ENCODE results near the gene HIVEP3. TPM values are rescaled to one million over a fixed set of nuclear protein-coding genes. Genes with fewer than 3 reads are reported as not detected.

Gene HIVEP3
- total RNA-seq, 5 donors from 2014 or later (not counting 1 experiment from before 2014, with no cell fraction given) = 7.0 to 15.3 (median 8.8) TPM

DNA sequence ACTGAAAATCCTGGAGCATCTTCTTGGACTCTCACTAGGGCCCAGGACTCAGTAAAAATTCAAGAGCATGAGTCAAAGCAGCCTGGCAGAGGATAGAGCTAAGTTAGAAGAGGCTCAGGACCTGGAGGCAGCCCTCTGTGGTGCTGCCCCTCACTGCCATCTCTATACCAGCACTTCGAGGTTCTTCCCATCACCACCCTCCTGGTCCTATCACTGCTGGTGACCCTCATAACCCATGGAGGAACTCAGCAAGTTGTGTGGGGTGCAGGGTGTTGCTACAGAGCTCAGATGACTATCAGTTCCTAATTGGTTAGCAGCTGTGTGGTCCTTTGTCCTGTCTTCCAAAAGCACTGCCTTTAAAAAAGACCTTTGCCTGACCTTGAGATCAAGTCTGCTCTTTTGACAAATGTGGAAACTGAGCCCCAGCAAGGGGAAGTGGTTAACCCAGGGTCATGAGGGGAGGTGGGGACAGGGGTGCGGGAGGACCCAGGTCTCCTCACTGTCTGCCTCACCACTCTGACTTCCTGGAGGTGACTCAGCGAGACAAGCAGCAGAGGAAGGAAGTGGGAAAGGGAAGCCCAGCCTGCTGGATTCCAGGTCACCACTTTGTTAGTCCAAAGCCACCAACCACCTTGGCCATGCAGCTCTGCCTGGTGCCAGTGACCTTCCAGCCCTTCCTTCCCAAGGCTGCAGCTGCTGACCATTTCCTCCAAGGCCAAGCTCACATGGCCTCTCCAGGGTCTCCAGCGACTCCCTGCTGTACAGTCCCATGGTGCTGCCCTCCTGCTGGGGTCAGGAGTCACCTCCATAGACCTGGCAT lies 234.8 kb downstream of the HIVEP3 start:
- POLR2A ChIA-PET = interaction anchor here in 1 of 2 donors (0.6 kb wide), 1 partner anchor 1046 kb away, joined by 3 read pairs; no protein-coding TSS in a partner anchor
- Mint-ChIP-seq H3K9me3 (no peaks in the 10 kb centered on the region), H3K36me3 (no peaks in the 10 kb centered on the region), H3K27ac (peak overlapping the region; percentile 61 to 80), H3K4me3 (peak overlapping the region in 1 of 3 donors; percentile 44), H3K27me3 (no peaks in the 10 kb centered on the region), H3K4me1 (peaks cover 58 to 74% (median 68%) of the 10 kb centered on the region in 3 donors)
- no peaks in the 10 kb centered on the region for H3K9me3 ChIP-seq
- H3K4me1 ChIP-seq (ENCODE audit: control insufficient read depth in 1 of 2, extremely low read depth in 1 of 2, insufficient read depth in 2 of 2, low read length in 2 of 2) = peaks cover 16 to 66% of the 10 kb centered on the region in 2 experiments
- peak in 2 of 35 experiments; percentile 32 to 41 for DNase-seq
- peak overlapping the region; percentile 10 for H3K27ac ChIP-seq (ENCODE audit: low read length)
- no CpG with 5 or more reads among the region's 4 CpGs for WGBS (ENCODE audit: insufficient coverage)
- CTCF ChIA-PET = interaction anchor here in 1 of 2 donors (0.7 kb wide), 1 partner anchor 10 kb away, joined by 3 read pairs; no protein-coding TSS in a partner anchor
- H3K4me3 ChIP-seq (ENCODE audit: control insufficient read depth in 1 of 2, extremely low read depth in 1 of 2, low read length in 1 of 2) = no peak overlapping the region
- ATAC-seq (replicated peaks in 1 of 4) = peak; percentile 55 to 82 (median 68)
- no peaks in the 10 kb centered on the region for H3K27me3 ChIP-seq (replicated peaks in 1 of 2; ENCODE audit: control insufficient read depth in 2 of 2, extremely low read depth in 1 of 2, insufficient read depth in 2 of 2, low read length in 1 of 2)
- no peaks in the 10 kb centered on the region for H3K36me3 ChIP-seq (ENCODE audit: control insufficient read depth in 2 of 2, extremely low read depth in 1 of 2, insufficient read depth in 1 of 2, low read length in 1 of 2)

DNA sequence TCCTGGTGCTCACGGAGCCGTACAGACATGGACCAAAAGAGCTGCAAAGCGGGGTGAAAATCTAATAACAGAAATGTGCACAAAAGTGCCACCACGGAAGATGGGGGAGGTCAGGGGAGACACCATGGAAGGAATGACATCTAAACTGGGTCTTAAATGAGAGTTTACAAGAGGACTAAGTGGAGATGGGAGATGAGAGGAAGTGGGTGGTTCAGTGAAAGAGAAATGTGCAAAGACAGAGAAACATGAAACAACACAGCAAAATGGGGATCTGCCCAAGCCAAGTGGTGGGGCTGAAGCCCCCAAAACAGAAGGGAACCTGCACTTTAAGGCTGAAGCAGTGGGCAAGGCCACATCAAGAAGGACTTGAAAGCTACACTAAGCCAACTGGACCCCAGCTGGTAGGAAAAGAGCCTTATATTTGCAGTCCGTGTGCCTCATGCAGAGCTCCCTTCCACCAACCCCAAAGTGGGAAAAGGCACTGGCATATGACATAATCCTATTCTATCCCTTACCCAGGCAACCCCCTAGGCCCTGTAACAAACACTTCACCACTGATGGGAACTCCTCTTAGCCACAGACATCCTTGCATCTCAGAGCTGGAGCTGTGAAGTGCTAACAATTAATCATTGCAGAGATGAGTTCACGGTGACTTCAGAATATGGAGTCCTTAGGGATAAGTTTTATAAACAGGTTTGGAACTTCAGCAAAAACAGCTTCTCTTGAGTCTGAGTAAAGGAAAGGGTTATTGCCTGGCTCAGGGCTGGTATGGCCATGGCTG lies 235.7 kb downstream of the HIVEP3 start:
- H3K4me3 ChIP-seq (ENCODE audit: control insufficient read depth in 1 of 2, extremely low read depth in 1 of 2, low read length in 1 of 2) = peak overlapping the region in 1 of 2 donors; percentile 27
- Mint-ChIP-seq H3K4me3 (peak overlapping the region in 2 of 3 donors; percentile 1 to 44), H3K27me3 (no peaks in the 10 kb centered on the region), H3K36me3 (no peaks in the 10 kb centered on the region), H3K27ac (peak overlapping the region in 1 of 2 donors; percentile 45), H3K9me3 (no peaks in the 10 kb centered on the region), H3K4me1 (peaks cover 66 to 82% (median 76%) of the 10 kb centered on the region in 3 donors)
- no peak for ATAC-seq (replicated peaks in 1 of 4)
- WGBS (ENCODE audit: insufficient coverage) = 68% methylated on average over 6 of the region's 6 CpGs
- H3K27me3 ChIP-seq (replicated peaks in 1 of 2; ENCODE audit: control insufficient read depth in 2 of 2, extremely low read depth in 1 of 2, insufficient read depth in 2 of 2, low read length in 1 of 2) = no peaks in the 10 kb centered on the region
- no peak for DNase-seq
- peaks cover 16 to 74% of the 10 kb centered on the region in 2 experiments for H3K4me1 ChIP-seq (ENCODE audit: control insufficient read depth in 1 of 2, extremely low read depth in 1 of 2, insufficient read depth in 2 of 2, low read length in 2 of 2)
- no peak overlapping the region for H3K27ac ChIP-seq (ENCODE audit: low read length)
- H3K9me3 ChIP-seq = no peaks in the 10 kb centered on the region
- CTCF ChIA-PET = no interaction called here
- POLR2A ChIA-PET = interaction anchor here in 1 of 2 donors (0.6 kb wide), 1 partner anchor 1045 kb away, joined by 3 read pairs; no protein-coding TSS in a partner anchor
- H3K36me3 ChIP-seq (ENCODE audit: control insufficient read depth in 2 of 2, extremely low read depth in 1 of 2, insufficient read depth in 1 of 2, low read length in 1 of 2) = no peaks in the 10 kb centered on the region

DNA sequence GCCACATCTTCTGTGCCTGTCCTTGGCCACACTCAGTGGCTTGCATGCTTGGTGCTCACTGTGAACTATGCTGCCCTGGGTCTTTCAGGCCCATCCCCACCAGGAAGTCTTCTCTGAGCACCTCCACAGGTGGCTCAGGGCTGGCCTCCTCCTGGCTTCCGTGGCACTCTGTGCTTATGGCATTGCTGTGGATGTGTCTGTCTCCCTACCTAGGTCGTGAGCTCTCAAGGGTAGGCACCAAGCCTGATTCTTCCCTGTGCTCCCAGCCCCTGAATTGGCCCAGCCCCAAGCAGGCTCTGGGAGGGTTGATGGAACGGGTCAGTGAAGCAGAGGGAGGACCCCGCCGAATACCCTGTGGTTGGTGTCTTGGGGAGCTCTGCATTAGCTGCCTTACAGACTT lies 236.6 kb downstream of the HIVEP3 start:
- Mint-ChIP-seq H3K27me3 (no peaks in the 10 kb centered on the region), H3K27ac (no peak overlapping the region), H3K4me1 (peaks cover 68 to 85% (median 80%) of the 10 kb centered on the region in 3 donors), H3K36me3 (no peaks in the 10 kb centered on the region), H3K4me3 (no peak overlapping the region), H3K9me3 (no peaks in the 10 kb centered on the region)
- H3K9me3 ChIP-seq = no peaks in the 10 kb centered on the region
- ChIA-PET POLR2A (no interaction called here), CTCF (interaction anchor here in 1 of 2 donors (0.6 kb wide), 1 partner anchor 495 kb away, joined by 4 read pairs; no protein-coding TSS in a partner anchor)
- DNase-seq = no peak
- H3K4me1 ChIP-seq (ENCODE audit: control insufficient read depth in 1 of 2, extremely low read depth in 1 of 2, insufficient read depth in 2 of 2, low read length in 2 of 2) = peaks cover 16 to 74% of the 10 kb centered on the region in 2 experiments
- ATAC-seq (replicated peaks in 1 of 4) = no peak
- H3K4me3 ChIP-seq (ENCODE audit: control insufficient read depth in 1 of 2, extremely low read depth in 1 of 2, low read length in 1 of 2) = no peak overlapping the region
- WGBS (ENCODE audit: insufficient coverage) = 100% methylated on average over 2 of the region's 5 CpGs
- H3K27ac ChIP-seq (ENCODE audit: low read length) = no peak overlapping the region
- H3K36me3 ChIP-seq (ENCODE audit: control insufficient read depth in 2 of 2, extremely low read depth in 1 of 2, insufficient read depth in 1 of 2, low read length in 1 of 2) = no peaks in the 10 kb centered on the region
- no peaks in the 10 kb centered on the region for H3K27me3 ChIP-seq (replicated peaks in 1 of 2; ENCODE audit: control insufficient read depth in 2 of 2, extremely low read depth in 1 of 2, insufficient read depth in 2 of 2, low read length in 1 of 2)

DNA sequence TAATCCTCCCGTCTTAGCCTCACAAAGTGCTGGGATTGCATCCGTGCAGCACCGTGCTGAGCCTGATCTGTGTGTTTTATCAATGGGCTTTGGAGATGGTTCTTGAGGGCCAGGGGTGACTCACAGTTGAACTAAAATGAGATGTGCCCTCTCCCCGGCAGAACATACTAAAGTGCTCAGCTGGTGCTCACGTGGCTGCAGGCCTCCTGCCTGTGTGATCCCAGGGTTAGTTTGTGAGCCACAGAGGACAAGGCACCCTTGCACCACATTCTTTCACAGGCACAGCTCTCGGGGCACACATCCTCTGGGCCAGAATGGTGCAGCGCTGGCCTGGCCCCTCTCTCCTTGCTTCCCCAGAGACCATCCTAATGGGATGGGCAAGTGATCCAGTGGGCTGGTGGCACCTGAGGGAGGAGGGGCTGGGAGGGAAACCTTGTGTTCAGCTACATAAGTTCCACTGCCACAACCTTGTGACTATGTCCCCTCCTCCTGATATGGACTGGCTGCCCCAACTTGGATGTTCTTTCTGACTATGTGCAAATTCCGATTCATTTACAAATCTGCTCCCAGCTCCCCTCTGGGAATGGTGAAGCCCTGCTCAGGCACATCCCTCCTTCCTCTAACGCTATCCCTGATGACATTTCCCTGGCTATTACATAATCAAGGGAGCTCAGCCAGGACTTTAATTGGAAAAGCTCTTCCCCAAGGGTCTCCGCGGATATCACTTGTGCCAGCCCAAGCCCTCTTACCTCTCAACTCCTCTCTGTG lies 237.2 kb downstream of the HIVEP3 start:
- ATAC-seq (replicated peaks in 1 of 4) (no peak), DNase-seq (no peak)
- Mint-ChIP-seq H3K9me3 (no peaks in the 10 kb centered on the region), H3K27me3 (no peaks in the 10 kb centered on the region), H3K27ac (no peak overlapping the region), H3K36me3 (no peaks in the 10 kb centered on the region), H3K4me1 (peaks cover 65 to 88% (median 75%) of the 10 kb centered on the region in 3 donors), H3K4me3 (no peak overlapping the region)
- Histone ChIP-seq H3K27me3 (replicated peaks in 1 of 2; ENCODE audit: control insufficient read depth in 2 of 2, extremely low read depth in 1 of 2, insufficient read depth in 2 of 2, low read length in 1 of 2) (no peaks in the 10 kb centered on the region), H3K36me3 (ENCODE audit: control insufficient read depth in 2 of 2, extremely low read depth in 1 of 2, insufficient read depth in 1 of 2, low read length in 1 of 2) (no peaks in the 10 kb centered on the region), H3K4me1 (ENCODE audit: control insufficient read depth in 1 of 2, extremely low read depth in 1 of 2, insufficient read depth in 2 of 2, low read length in 2 of 2) (peaks cover 16 to 74% of the 10 kb centered on the region in 2 experiments), H3K9me3 (no peaks in the 10 kb centered on the region), H3K27ac (ENCODE audit: low read length) (no peak overlapping the region), H3K4me3 (ENCODE audit: control insufficient read depth in 1 of 2, extremely low read depth in 1 of 2, low read length in 1 of 2) (no peak overlapping the region)
- ChIA-PET POLR2A (no interaction called here), CTCF (no interaction called here)
- WGBS (ENCODE audit: insufficient coverage) = 92% methylated on average over 8 of the region's 11 CpGs

DNA sequence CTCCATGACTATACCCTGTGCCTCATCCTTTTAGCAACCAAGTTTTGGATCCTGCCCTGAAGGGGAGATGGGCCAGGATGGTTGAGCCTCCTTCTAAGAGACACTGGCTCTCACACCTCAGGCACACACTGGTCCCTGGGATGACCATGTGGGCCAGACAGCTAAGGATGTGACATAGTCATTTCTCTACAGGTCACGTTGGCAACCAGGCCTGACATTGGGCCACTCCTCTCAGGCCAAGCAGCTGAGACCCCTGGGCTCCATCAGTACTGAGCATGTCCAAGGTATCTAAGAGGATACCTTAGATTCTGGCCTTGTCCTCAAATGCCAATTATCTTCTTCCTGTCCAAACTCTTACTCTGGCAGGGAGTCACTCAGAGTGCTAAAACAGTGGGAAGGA lies 238.7 kb downstream of the HIVEP3 start:
- H3K27ac ChIP-seq (ENCODE audit: low read length) = no peak overlapping the region
- ChIA-PET CTCF (no interaction called here), POLR2A (no interaction called here)
- H3K4me3 ChIP-seq (ENCODE audit: control insufficient read depth in 1 of 2, extremely low read depth in 1 of 2, low read length in 1 of 2) = no peak overlapping the region
- H3K27me3 Mint-ChIP-seq = no peaks in the 10 kb centered on the region
- no peaks in the 10 kb centered on the region for H3K36me3 ChIP-seq (ENCODE audit: control insufficient read depth in 2 of 2, extremely low read depth in 1 of 2, insufficient read depth in 1 of 2, low read length in 1 of 2)
- H3K4me3 Mint-ChIP-seq = no peak overlapping the region
- H3K9me3 Mint-ChIP-seq = no peaks in the 10 kb centered on the region
- peaks cover 16 to 78% of the 10 kb centered on the region in 2 experiments for H3K4me1 ChIP-seq (ENCODE audit: control insufficient read depth in 1 of 2, extremely low read depth in 1 of 2, insufficient read depth in 2 of 2, low read length in 2 of 2)
- WGBS (ENCODE audit: insufficient coverage) = 100% methylated on average over 1 of the region's 1 CpG
- no peaks in the 10 kb centered on the region for H3K9me3 ChIP-seq
- peaks cover 63 to 87% (median 70%) of the 10 kb centered on the region in 3 donors for H3K4me1 Mint-ChIP-seq
- H3K36me3 Mint-ChIP-seq = no peaks in the 10 kb centered on the region
- DNase-seq (no peak), ATAC-seq (replicated peaks in 1 of 4) (no peak)
- no peak overlapping the region for H3K27ac Mint-ChIP-seq
- no peaks in the 10 kb centered on the region for H3K27me3 ChIP-seq (replicated peaks in 1 of 2; ENCODE audit: control insufficient read depth in 2 of 2, extremely low read depth in 1 of 2, insufficient read depth in 2 of 2, low read length in 1 of 2)

DNA sequence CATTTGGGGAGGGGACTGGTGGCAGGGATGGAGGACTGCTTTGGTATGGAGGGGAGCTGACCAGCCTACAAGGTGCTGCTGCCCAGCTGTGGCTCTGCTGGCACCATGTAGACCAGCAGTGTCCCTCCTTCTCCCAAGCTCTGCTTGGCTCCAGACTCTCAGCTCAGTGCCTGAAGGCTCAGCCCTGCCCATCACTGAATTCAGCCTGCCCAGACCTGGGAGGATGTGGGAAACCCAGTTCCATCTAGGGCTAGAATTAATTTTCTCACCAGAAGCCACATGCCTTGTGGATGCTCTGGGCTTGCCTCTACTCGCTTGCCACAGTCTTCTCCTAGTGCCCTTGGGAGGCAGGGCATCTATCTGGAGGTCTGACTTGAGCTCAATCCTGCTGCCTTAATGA lies 239.2 kb downstream of the HIVEP3 start:
- Histone ChIP-seq H3K4me1 (ENCODE audit: control insufficient read depth in 1 of 2, extremely low read depth in 1 of 2, insufficient read depth in 2 of 2, low read length in 2 of 2) (peaks cover 19 to 78% of the 10 kb centered on the region in 2 experiments), H3K27me3 (replicated peaks in 1 of 2; ENCODE audit: control insufficient read depth in 2 of 2, extremely low read depth in 1 of 2, insufficient read depth in 2 of 2, low read length in 1 of 2) (no peaks in the 10 kb centered on the region), H3K27ac (ENCODE audit: low read length) (no peak overlapping the region), H3K9me3 (no peaks in the 10 kb centered on the region), H3K4me3 (ENCODE audit: control insufficient read depth in 1 of 2, extremely low read depth in 1 of 2, low read length in 1 of 2) (no peak overlapping the region), H3K36me3 (ENCODE audit: control insufficient read depth in 2 of 2, extremely low read depth in 1 of 2, insufficient read depth in 1 of 2, low read length in 1 of 2) (no peaks in the 10 kb centered on the region)
- ChIA-PET CTCF (no interaction called here), POLR2A (no interaction called here)
- 60% methylated on average over 1 of the region's 1 CpG for WGBS (ENCODE audit: insufficient coverage)
- Mint-ChIP-seq H3K36me3 (no peaks in the 10 kb centered on the region), H3K4me3 (no peak overlapping the region), H3K27me3 (no peaks in the 10 kb centered on the region), H3K9me3 (no peaks in the 10 kb centered on the region), H3K27ac (no peak overlapping the region), H3K4me1 (peaks cover 63 to 87% (median 70%) of the 10 kb centered on the region in 3 donors)
- DNase-seq (no peak), ATAC-seq (replicated peaks in 1 of 4) (no peak)

Measured in T-cell (primary cell).